H9 (cell line): ENCODE measurements around the gene PTPRH. TPM values are rescaled to one million over a fixed set of nuclear protein-coding genes. Genes with fewer than 3 reads are reported as not detected.

Experiments used
- DNase-seq: peaks from one replicate; pipeline ENCODE4 v3.0.0-alpha.2; 2017
- H2AFZ ChIP-seq: one replicate; pipeline ENCODE4 v1.6.1; 2013; ENCODE audit warnings: mild to moderate bottlenecking, low read length, control low read depth, moderate library complexity
- H2AK5ac ChIP-seq: 2 replicates; pipeline ENCODE4 v1.6.1; 2013; ENCODE audit warnings: low read length, control low read depth, mixed read lengths; ENCODE audit not compliant: insufficient read length
- H2BK120ac ChIP-seq: one replicate; pipeline ENCODE4 v1.6.1; 2013; ENCODE audit warnings: low read depth, mild to moderate bottlenecking, low read length, control low read depth, inconsistent platforms; ENCODE audit not compliant: poor library complexity, severe bottlenecking
- H2BK12ac ChIP-seq: 2 replicates; pipeline ENCODE4 v1.6.1; 2013; ENCODE audit warnings: low read length, control low read depth, mixed read lengths, low read depth; ENCODE audit not compliant: insufficient read length
- H2BK15ac ChIP-seq: 2 replicates; pipeline ENCODE4 v1.6.1; 2013; ENCODE audit warnings: low read depth, low read length, control low read depth
- H2BK20ac ChIP-seq: one replicate; pipeline ENCODE4 v1.6.1; 2013; ENCODE audit warnings: low read depth, mild to moderate bottlenecking, low read length, control low read depth, inconsistent platforms; ENCODE audit not compliant: poor library complexity, severe bottlenecking
- H2BK5ac ChIP-seq: 2 replicates; pipeline ENCODE4 v1.6.1; 2013; ENCODE audit warnings: low read length, control low read depth, mixed read lengths; ENCODE audit not compliant: insufficient read length
- H3K14ac ChIP-seq: 2 replicates; pipeline ENCODE4 v1.6.1; 2013; ENCODE audit warnings: low read length, control low read depth; ENCODE audit not compliant: insufficient read depth
- H3K18ac ChIP-seq: 2 replicates; pipeline ENCODE4 v1.6.1; 2013; ENCODE audit warnings: low read depth, mild to moderate bottlenecking, mixed read lengths, low read length, control low read depth; ENCODE audit not compliant: insufficient read length
- H3K23ac ChIP-seq: 2 replicates; pipeline ENCODE4 v1.6.1; 2013; ENCODE audit warnings: low read length, control low read depth, mixed read lengths, low read depth; ENCODE audit not compliant: insufficient read length
- H3K23me2 ChIP-seq: 2 replicates; pipeline ENCODE4 v1.6.1; 2013; ENCODE audit warnings: low read depth, mild to moderate bottlenecking, mixed read lengths, low read length, control low read depth; ENCODE audit not compliant: insufficient read length, poor library complexity, severe bottlenecking
- H3K27ac ChIP-seq: 2 replicates; pipeline ENCODE4 v1.5.1; 2013; ENCODE audit warnings: low read length, control low read depth, mixed read lengths, low read depth; ENCODE audit not compliant: insufficient read length
- H3K27me3 ChIP-seq: 2 replicates; pipeline ENCODE4 v1.6.1; 2013; ENCODE audit warnings: low read length, control low read depth, inconsistent platforms; ENCODE audit not compliant: insufficient read depth
- H3K4ac ChIP-seq: 2 replicates; pipeline ENCODE4 v1.6.1; 2013; ENCODE audit warnings: low read depth, mild to moderate bottlenecking, control low read depth, inconsistent platforms, low read length, moderate library complexity
- H3K4me1 ChIP-seq: 2 replicates; pipeline ENCODE4 v1.6.1; 2013; ENCODE audit warnings: low read length, control low read depth, inconsistent platforms; ENCODE audit not compliant: insufficient read depth
- H3K4me2 ChIP-seq: 2 replicates; pipeline ENCODE4 v1.6.1; 2013; ENCODE audit warnings: low read length, control low read depth, mixed read lengths; ENCODE audit not compliant: insufficient read length, insufficient read depth
- H3K56ac ChIP-seq: 2 replicates; pipeline ENCODE4 v1.6.1; 2013; ENCODE audit warnings: low read depth, mild to moderate bottlenecking, mixed read lengths, low read length, control low read depth; ENCODE audit not compliant: insufficient read length
- H3K79me1 ChIP-seq: 2 replicates; pipeline ENCODE4 v1.6.1; 2013; ENCODE audit warnings: low read depth, mild to moderate bottlenecking, moderate library complexity, low read length, control low read depth, inconsistent platforms; ENCODE audit not compliant: insufficient read depth, poor library complexity, severe bottlenecking
- H3K79me2 ChIP-seq: 2 replicates; pipeline ENCODE4 v1.6.1; 2013; ENCODE audit warnings: low read length, control low read depth, inconsistent platforms; ENCODE audit not compliant: insufficient read depth
- H3K9ac ChIP-seq: 2 replicates; pipeline ENCODE4 v1.6.1; 2013; ENCODE audit warnings: low read length, control low read depth, mixed read lengths; ENCODE audit not compliant: insufficient read length; ENCODE audit errors: extremely low read depth
- H3K9me3 ChIP-seq: one replicate; pipeline ENCODE4 v1.6.1; 2013; ENCODE audit warnings: low read depth, low read length, inconsistent platforms; ENCODE audit not compliant: control insufficient read depth
- H3T11ph ChIP-seq: one replicate; pipeline ENCODE4 v1.6.1; 2013; ENCODE audit warnings: mild to moderate bottlenecking, low read length, control low read depth, inconsistent platforms
- H4K20me1 ChIP-seq: one replicate; pipeline ENCODE4 v1.6.1; 2013; ENCODE audit not compliant: control insufficient read depth, insufficient read length, insufficient read depth
- H4K5ac ChIP-seq: 2 replicates; pipeline ENCODE4 v1.6.1; 2013; ENCODE audit warnings: low read depth, mild to moderate bottlenecking, mixed read lengths, low read length, control low read depth; ENCODE audit not compliant: insufficient read length
- H4K8ac ChIP-seq: replicated peaks from 2 replicates; pipeline ENCODE4 v1.6.1; 2013; ENCODE audit warnings: low read length, control low read depth, mixed read lengths, low read depth; ENCODE audit not compliant: insufficient read length
- H4K91ac ChIP-seq: 2 replicates; pipeline ENCODE4 v1.6.1; 2013; ENCODE audit warnings: low read depth, mild to moderate bottlenecking, moderate library complexity, mixed read lengths, low read length, control low read depth; ENCODE audit not compliant: insufficient read length
- H3K27ac Mint-ChIP-seq, 3 experiments: 2 replicates in 2 of 3; 3 replicates in 1 of 3; pipeline ENCODE4 v1.8.0; 2020 to 2021; ENCODE audit warnings: mixed read lengths in 3 of 3, mild to moderate bottlenecking in 1 of 3, moderate library complexity in 1 of 3
- H3K27me3 Mint-ChIP-seq: 2 replicates; pipeline ENCODE4 v1.8.0; 2021; ENCODE audit warnings: low read depth, mild to moderate bottlenecking, moderate library complexity, mixed read lengths
- H3K36me3 Mint-ChIP-seq, 3 experiments: 2 replicates in 2 of 3; 3 replicates in 1 of 3; pipeline ENCODE4 v1.8.0; 2020 to 2021; ENCODE audit warnings: low read depth in 3 of 3, mixed read lengths in 3 of 3; ENCODE audit not compliant: insufficient read depth in 1 of 3
- H3K4me1 Mint-ChIP-seq, 2 experiments: 2 replicates each; pipeline ENCODE4 v1.8.0; 2020; ENCODE audit warnings: mixed read lengths in 2 of 2
- H3K4me3 Mint-ChIP-seq, 2 experiments: 2 replicates in 1 of 2; 3 replicates in 1 of 2; pipeline ENCODE4 v1.8.0; 2020 to 2021; ENCODE audit warnings: mild to moderate bottlenecking in 2 of 2, mixed read lengths in 2 of 2, moderate library complexity in 1 of 2
- H3K9me3 Mint-ChIP-seq, 2 experiments: 2 replicates in 1 of 2; 3 replicates in 1 of 2; pipeline ENCODE4 v1.8.0; 2020; ENCODE audit warnings: mild to moderate bottlenecking in 2 of 2, mixed read lengths in 2 of 2, moderate library complexity in 1 of 2
- CTCF ChIP-seq: fragments of 200-600 bp; sonication (generic); conservative IDR thresholded peaks from 3 replicates; pipeline ENCODE4 v1.8.0; 2021; ENCODE audit warnings: antibody characterized with exemption, mild to moderate bottlenecking
- WGBS: extraction: QIAGEN DNeasy Blood & Tissue Kit; methylation state at CpG from one replicate; pipeline ENCODE4 v1.1.7; 2013; ENCODE audit warnings: missing lambda C conversion rate, low lambda C conversion rate, mixed read lengths; ENCODE audit not compliant: insufficient read length; ENCODE audit errors: extremely low coverage; 5-methylcytosine and 5-hydroxymethylcytosine counted together
- total RNA-seq: library from RNA; stranded (reverse); gene quantifications from 2 replicates; pipeline ENCODE4 v1.2.1, GENCODE V29; 2021

PTPRH gene
- total RNA-seq, 1 experiment from 2014 or later, result 0.24 TPM

- Histone ChIP-seq H2BK12ac (no peak overlapping the region), H3K4me1 (no peaks in the 10 kb centered on the region), H3K9me3 (no peaks in the 10 kb centered on the region), H3K79me1 (no peaks in the 10 kb centered on the region), H2BK20ac (no peak overlapping the region), H3K23me2 (no peaks in the 10 kb centered on the region), H4K20me1 (no peaks in the 10 kb centered on the region), H3T11ph (no peak overlapping the region), H3K79me2 (peaks cover 12% of the 10 kb centered on the region; the same call in 1 of the 2 replicates), H3K9ac (no peak overlapping the region), H3K18ac (no peak overlapping the region), H2BK15ac (no peak overlapping the region), H3K4ac (no peak overlapping the region), H4K8ac (no peak overlapping the region), H3K4me2 (no peak overlapping the region), H2BK5ac (no peak overlapping the region), H4K5ac (no peak overlapping the region), H2AK5ac (no peak overlapping the region), H3K27me3 (no peaks in the 10 kb centered on the region), H2BK120ac (no peak overlapping the region), H3K14ac (no peak overlapping the region), H3K27ac (no peak overlapping the region), H2AFZ (no peak overlapping the region), H3K23ac (no peak overlapping the region), H4K91ac (no peak overlapping the region), H3K56ac (no peak overlapping the region)
- Mint-ChIP-seq H3K9me3 (no peaks in the 10 kb centered on the region), H3K27me3 (no peaks in the 10 kb centered on the region; the same call in 1 of the 2 replicates), H3K4me1 (peaks cover 0 to 5% of the 10 kb centered on the region in 2 experiments; a peak in 1 of 4 replicates), H3K4me3 (no peak overlapping the region), H3K27ac (no peak overlapping the region), H3K36me3 (peaks cover 9 to 39% (median 35%) of the 10 kb centered on the region in 3 experiments; a peak in 6 of 7 replicates)
- no peak for DNase-seq
- WGBS, result no CpG with 5 or more reads among the region's 10 CpGs
- TF ChIP-seq CTCF, result no peak
Observed at GRCh38 chr19:55247621-55248099, 38.4 kb upstream of the PTPRH start.
